ENCODE measurements around the gene TOR1AIP1. TPM values are rescaled to one million over a fixed set of nuclear protein-coding genes. Genes with fewer than 3 reads are reported as not detected.

TOR1AIP1 gene
- total and polyA plus RNA-seq, 2 of the 4 experiments (the other 2 are of a cell fraction) = 20.7 to 64.5 TPM

DNA sequence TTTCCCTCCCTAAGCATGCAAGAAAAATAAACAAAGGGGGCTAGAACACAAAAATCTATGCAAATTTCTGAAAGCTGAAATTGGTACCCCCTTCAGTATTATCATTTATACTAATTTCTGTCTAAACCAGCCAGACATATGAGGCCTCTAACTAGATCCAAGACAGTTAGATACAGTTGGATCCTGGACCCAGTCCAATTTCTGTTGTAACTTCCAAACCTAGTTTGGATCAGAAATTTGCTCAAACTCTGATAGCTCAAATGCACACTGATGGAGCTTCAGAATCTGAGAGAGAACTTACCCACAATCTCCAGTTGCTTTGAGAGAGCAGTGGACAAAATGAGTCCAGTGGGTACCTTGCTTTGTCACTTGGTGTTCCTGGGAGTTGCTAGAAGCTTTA lies 84.5 kb downstream of the TOR1AIP1 start:
- no peak overlapping the region for H2AK9ac ChIP-seq (replicated peaks; ENCODE audit: low read depth, low read length, poor library complexity)
- no peak overlapping the region for H2BK120ac ChIP-seq (ENCODE audit: low read depth, low read length)
- H2AFZ ChIP-seq (replicated peaks; ENCODE audit: low read length, poor library complexity) = no peak overlapping the region
- no peak overlapping the region for H3K4ac ChIP-seq (ENCODE audit: low read depth, low read length)
- H4K91ac ChIP-seq (ENCODE audit: insufficient read depth, low read depth, low read length) = no peak overlapping the region
- BruUV-seq (replicated peaks) = no TSS peak
- H3K9me1 ChIP-seq (ENCODE audit: insufficient read depth, low read length) = peaks cover 7% of the 10 kb centered on the region
- no peaks in the 10 kb centered on the region for H3K9me3 ChIP-seq (ENCODE audit: control insufficient read depth, insufficient read depth, low read length)
- H3K9ac ChIP-seq (ENCODE audit: low read depth, low read length) = no peak overlapping the region
- H3K27me3 ChIP-seq (ENCODE audit: control insufficient read depth, insufficient read depth, low read length) = no peaks in the 10 kb centered on the region
- POLR2A ChIA-PET (ENCODE audit: unreplicated experiment) = no interaction called here
- H2BK15ac ChIP-seq (ENCODE audit: low read depth, low read length) = no peak overlapping the region
- no peak overlapping the region for H3K18ac ChIP-seq (ENCODE audit: low read depth, low read length)
- H4K20me1 ChIP-seq (ENCODE audit: insufficient read depth, low read length) = peaks cover 22% of the 10 kb centered on the region; the same call in 1 of the 2 replicates
- no peak overlapping the region for H2BK20ac ChIP-seq (ENCODE audit: low read depth, low read length)
- no peak overlapping the region for H3K14ac ChIP-seq (replicated peaks; ENCODE audit: low read depth, low read length)
- H3K23ac ChIP-seq (ENCODE audit: low read depth, low read length) = no peak overlapping the region
- H3K4me1 ChIP-seq (ENCODE audit: control insufficient read depth, insufficient read depth, low read length) = peaks cover 1% of the 10 kb centered on the region; the same call in 1 of the 2 replicates
- H3K79me1 ChIP-seq (ENCODE audit: low read depth in 1 of 2, low read length in 2 of 2) = peaks cover 27 to 60% of the 10 kb centered on the region in 2 experiments
- ATAC-seq (ENCODE audit: low read depth) = no peak
- H2BK5ac ChIP-seq (ENCODE audit: low read depth, low read length, poor library complexity, severe bottlenecking) = no peak overlapping the region
- H4K5ac ChIP-seq (ENCODE audit: low read depth, low read length) = no peak overlapping the region
- dilution Hi-C loops (cut with HindIII; ENCODE audit: low sequenced_read_pairs, unreplicated experiment) (no loop called here), intact Hi-C loops (cut with micrococcal nuclease) (loop anchor here (5.0 kb wide), 1 partner anchor 36 kb away; no protein-coding TSS in a partner anchor), in situ Hi-C loops (cut with MboI; ENCODE audit: low sequenced_read_pairs) (no loop called here)
- no peak overlapping the region for H3K4me2 ChIP-seq (ENCODE audit: low read depth, low read length)
- TF ChIP-seq, protein P1, sequence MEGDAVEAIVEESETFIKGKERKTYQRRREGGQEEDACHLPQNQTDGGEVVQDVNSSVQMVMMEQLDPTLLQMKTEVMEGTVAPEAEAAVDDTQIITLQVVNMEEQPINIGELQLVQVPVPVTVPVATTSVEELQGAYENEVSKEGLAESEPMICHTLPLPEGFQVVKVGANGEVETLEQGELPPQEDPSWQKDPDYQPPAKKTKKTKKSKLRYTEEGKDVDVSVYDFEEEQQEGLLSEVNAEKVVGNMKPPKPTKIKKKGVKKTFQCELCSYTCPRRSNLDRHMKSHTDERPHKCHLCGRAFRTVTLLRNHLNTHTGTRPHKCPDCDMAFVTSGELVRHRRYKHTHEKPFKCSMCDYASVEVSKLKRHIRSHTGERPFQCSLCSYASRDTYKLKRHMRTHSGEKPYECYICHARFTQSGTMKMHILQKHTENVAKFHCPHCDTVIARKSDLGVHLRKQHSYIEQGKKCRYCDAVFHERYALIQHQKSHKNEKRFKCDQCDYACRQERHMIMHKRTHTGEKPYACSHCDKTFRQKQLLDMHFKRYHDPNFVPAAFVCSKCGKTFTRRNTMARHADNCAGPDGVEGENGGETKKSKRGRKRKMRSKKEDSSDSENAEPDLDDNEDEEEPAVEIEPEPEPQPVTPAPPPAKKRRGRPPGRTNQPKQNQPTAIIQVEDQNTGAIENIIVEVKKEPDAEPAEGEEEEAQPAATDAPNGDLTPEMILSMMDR (conservative IDR thresholded peaks at IDR 0.05; ENCODE audit: low read depth, low read length) = no peak
- no peak for TF ChIP-seq FOS (IDR thresholded peaks at IDR 0.05; ENCODE audit: low read depth, low read length)
- TF ChIP-seq MAZ (IDR thresholded peaks at IDR 0.05; ENCODE audit: borderline replicate concordance, low read depth, low read length) = no peak
- TF ChIP-seq RCOR1 (IDR thresholded peaks at IDR 0.05; ENCODE audit: insufficient replicate concordance, low read length) = no peak
- TF ChIP-seq NFE2L2 (IDR thresholded peaks at IDR 0.05; ENCODE audit: low read depth, low read length) = no peak
- no peak for TF ChIP-seq MXI1 (IDR thresholded peaks at IDR 0.05; ENCODE audit: borderline replicate concordance, low read depth, low read length)
- no peak overlapping the region for H3K56ac ChIP-seq (ENCODE audit: extremely low read depth, insufficient read depth, low read length)
- no peak overlapping the region for H3K27ac ChIP-seq (ENCODE audit: insufficient read depth, low read length)
- peaks cover 4% of the 10 kb centered on the region for H3K36me3 ChIP-seq (ENCODE audit: control insufficient read depth, insufficient read depth, low read length)
- H2AK5ac ChIP-seq (ENCODE audit: low read depth, low read length) = no peak overlapping the region
- H3K4me3 ChIP-seq (ENCODE audit: insufficient read depth, low read depth, low read length) = no peak overlapping the region
- DNase-seq = peak; percentile 9
- CTCF ChIA-PET = no interaction called here
- no peak overlapping the region for H4K8ac ChIP-seq (ENCODE audit: low read depth in 2 of 2, low read length in 2 of 2)

Data from IMR-90 (cell line).